ENCODE data around the gene ACOX1.
"Not testable (repeated sequence)": the region's sequence is repeated elsewhere in the genome, so short reads cannot be mapped to it uniquely, and the experiment has no call there.

ACOX1 gene

DNA sequence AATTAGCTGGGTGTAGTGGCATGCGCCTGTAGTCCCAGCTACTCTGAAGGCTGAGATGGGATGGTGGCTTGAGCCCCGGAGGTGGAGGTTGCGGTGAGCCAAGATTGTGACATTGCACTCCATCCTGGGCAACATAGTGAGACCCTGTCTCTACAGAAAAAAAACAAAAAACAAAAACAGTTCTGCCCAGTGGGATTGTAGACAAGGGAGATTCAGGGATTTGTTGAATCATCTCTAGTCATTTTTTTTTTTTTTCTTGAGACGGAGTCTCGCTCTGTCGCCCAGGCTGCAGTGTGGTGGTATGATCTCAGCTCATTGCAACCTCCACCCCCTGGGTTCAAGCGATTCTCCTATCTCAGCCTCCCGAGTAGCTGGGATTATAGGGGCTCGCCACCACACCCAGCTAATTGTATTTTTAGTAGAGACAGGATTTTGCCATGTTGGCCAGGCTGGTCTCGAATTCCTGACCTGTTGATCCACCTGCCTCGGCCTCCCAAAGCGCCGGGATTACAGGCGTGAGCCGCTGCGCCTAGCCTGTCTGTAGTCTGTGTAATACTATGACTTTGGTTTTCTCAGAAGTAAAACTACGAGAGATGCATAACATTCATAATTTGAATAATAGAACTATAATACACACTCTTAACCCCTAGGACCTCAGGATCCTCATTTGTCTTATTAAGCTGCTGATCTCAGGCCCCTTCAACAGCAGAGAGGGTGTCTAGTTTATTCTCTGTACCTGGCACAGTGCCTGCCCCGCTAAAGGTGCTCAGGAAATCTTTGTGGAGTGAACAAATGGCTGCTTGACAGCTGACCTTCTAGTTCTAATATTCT lies 1.4 kb upstream of the ACOX1 start:
- no peak for DNase-seq

DNA sequence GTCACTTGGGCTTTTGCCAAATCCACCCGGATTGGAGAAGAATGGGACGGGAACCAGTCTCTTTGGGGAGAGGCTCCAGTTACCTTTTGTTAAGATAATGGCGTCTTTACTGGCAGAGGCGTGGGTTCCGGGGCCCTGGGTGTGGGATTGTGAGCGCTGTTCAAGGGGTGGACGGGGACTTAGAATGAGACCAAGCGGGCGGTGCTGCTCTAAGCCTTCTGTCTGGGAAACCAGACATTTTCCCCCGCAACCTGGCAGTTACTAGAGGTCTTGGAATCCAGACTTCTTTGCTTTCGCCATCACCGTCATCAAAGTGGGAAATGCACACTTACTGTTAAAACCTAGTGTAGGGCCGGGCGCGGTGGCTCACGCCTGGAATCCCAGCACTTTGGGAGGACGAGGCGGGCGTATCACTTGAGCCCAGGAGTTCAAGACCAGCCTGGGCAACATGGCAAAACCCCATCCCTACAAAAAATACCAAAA lies 780 bp upstream of the ACOX1 start:
- no peak for DNase-seq

DNA sequence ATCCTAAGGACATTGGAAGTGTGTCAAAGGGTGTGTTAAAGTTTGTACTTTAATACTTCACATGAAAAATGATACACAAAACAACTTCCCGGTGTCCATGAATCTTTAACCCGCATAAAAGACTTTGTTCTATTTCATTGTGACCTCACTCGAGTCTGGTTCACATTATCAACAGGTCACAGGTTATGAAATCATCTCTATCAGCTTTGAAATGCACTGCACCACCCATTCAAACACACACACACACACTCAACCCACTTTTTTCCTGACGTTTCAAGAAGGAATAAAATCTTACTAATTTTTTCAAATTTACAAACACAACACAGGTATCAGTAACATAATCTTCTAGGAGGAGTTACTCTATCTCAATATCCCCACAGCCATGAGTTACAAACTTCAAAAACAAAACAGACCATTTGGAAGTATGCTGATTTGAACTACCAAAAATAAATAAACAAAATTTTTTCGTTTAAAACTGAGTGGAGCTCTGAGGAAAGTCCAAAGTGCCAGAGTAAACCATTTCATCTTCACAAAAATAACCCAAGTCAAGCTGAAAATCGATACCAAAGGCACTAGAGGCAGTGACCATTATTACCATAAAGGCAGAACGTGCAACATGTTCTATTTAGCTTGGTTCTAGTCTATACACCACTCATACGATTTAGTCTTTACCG lies 2.7 kb downstream of the ACOX1 start:
- DNase-seq = no peak

DNA sequence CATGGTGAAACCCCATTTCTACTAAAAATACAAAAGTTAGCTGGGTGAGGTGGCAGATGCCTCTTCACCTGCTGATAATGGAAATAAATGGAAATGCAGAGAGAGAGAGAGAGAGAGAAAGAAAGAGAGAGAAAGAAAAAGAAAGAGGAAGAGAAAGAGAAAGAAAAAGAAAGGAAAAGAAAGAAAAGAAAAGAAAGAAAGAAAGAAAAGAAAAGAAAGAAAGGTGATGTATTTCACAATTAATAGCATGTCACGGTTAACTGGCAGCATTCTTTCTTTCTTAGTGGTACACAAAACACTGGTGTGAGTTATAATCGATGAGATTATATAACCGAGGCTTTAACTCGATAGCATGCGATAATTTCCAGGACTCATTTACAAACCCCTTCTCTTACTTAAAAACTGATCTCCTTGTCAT lies 3.2 kb downstream of the ACOX1 start:
- no peak for DNase-seq

DNA sequence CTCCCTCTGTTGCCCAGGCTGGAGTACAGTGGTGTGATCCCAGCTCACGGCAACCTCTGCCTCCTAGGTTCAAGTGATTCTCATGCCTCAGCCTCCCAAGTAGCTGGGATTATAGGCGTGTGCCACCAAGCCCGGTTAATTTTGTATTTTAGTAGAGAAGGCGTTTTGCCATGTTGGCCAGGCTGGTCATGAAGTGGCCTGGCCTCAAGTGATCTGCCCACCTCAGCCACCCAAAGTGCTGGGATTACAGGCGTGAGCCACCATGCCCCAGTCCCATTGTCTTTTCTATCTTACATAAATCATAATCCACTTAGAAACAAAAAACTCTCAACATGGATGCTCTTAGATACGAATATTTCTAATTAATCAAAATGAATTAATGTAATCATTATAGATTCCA lies 3.8 kb downstream of the ACOX1 start:
- DNase-seq = not testable (repeated sequence)

DNA sequence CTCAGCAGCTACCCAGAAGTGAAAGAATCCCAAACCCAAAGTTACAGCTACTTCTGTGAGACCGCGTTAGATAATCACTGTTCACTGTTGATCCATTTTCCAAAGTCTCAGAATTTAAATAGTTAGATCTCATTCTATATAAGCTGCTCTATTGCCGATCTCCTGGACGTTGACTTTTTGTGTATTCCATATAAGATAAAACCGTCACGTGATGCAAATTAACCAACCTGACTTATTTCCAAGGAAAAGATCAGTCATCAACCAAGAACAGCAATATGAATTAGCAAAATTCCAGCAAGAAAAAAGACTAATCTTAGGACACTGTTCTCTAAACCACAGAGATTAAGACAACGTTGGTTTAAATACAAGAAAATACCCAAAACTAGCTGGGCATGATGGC lies 8.3 kb downstream of the ACOX1 start:
- no peak for DNase-seq

DNA sequence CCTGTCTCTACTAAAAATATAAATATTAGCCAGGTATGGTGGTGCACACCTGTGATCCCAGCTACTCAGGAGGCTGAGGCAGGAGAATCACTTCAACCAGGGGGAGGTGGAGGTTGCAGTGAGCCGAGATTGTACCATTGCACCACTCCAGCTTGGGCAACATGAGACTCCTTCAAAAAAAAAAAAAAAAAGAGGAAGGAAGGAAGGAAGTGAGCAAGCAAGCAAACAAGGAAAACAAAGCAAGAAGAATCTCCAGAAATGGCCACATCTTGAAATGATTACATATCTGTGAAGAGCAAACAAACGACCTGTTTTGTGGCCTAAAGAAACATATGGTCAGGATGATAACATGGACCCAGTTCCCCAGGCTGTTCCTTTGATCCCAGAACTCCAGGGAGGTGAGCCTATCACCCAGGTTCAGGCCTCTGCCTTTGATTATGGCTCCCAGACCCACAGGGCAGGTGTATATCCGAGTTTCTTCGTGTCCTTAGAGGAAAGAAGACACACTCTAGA lies 8.9 kb downstream of the ACOX1 start:
- no peak for DNase-seq

DNA sequence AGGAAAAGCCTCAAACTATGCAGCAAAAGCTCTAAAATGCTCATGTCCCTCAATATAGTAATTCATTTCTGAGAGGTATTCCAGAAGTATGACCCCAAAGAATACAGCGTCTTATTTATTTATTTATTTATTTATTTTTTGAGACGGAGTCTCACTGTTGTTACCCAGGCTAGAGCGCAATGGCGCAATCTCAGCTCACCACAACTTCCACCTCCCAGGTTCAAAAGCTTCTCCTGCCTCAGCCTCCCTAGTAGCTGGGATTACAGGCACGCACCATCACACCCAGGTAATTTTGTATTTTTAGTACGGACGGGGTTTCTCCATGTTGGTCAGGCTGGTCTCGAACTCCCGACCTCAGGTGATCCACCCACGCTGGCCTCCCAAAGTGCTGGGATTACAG lies 9.9 kb downstream of the ACOX1 start:
- DNase-seq = not testable (repeated sequence)

DNA sequence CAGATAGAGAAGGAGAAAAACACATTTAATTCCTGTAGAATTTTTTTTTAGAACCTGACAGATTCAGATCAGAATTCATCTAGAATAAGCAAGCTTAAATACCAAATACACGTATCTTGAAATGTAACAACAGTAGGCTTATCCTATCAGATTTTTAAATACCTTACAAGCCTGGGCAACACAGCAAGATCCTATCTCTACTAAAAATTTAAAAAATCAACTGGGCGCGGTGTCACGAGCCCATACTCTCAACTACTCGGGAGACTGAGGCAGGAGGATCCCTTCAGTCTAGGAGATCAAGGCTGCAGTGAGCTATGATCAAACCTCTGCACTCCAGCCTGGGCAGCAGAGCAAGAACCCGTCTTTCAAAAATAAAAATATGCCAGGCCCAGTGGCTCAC lies 13.5 kb downstream of the ACOX1 start:
- DNase-seq = no peak

DNA sequence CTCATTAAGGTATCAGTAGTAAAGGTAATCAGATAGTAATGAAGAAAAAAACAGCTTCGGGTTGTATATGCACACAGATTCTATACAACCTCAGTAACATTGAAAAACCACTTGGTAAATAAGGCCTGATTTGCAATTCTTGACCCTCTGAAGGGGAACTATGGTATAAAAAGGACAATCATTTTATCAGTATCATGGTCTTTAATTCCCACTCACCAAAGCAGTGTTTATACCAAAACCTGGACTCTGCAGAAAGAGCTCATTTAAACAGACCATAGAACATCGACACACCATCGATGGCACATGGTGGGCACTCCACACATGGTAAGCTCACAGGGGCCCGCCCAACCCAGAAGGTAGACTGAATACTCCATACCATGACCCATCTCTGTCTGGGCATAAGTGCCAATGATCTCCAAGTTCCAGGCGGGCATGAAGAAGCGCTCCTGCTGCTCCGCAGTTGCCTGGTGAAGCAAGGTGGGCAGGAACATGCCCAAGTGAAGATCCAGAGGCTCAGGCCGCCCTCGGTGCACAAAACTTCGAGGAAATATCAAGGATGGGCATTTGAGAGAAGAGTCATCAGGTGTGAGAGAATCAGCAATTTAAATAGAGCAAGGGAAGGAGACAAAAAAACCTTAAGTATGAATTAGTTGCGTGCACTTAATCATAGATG lies 19.0 kb downstream of the ACOX1 start:
- DNase-seq = no peak

DNA sequence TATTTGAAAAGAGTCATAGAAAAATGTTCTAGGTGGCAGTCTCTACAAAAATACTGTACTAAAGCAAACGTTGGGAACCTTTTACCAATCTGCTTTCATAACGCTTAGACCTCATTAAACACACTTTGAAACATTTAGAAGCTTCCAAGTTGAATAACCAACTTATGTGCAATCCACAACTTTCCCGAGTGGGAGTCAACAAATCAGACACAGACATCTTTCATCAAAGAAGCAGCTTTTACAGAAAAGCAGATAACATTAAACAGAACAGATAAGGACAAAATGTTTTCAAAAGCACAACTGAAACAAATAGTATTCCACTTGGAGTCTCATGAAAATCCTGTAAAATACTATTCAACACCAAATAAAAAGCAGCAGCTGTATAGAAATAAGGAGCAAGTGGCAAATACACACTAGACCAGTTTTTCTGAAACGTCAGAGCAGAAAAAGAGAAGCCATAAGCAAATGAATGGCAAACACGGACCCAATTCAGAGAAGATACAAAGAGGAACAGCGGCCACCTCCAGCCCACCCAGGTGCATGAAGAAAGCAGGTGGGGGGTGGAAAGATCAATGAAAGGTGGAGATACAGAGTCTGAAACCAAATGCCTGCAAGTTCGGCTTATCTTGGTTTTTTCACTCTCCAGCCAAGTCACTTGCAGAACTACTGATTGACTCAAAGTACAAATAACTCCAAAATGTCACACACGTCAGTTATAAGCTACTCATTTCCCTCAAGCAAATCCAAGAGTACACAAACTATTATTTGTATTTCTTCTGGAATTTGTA lies 19.7 kb downstream of the ACOX1 start:
- no peak for DNase-seq

DNA sequence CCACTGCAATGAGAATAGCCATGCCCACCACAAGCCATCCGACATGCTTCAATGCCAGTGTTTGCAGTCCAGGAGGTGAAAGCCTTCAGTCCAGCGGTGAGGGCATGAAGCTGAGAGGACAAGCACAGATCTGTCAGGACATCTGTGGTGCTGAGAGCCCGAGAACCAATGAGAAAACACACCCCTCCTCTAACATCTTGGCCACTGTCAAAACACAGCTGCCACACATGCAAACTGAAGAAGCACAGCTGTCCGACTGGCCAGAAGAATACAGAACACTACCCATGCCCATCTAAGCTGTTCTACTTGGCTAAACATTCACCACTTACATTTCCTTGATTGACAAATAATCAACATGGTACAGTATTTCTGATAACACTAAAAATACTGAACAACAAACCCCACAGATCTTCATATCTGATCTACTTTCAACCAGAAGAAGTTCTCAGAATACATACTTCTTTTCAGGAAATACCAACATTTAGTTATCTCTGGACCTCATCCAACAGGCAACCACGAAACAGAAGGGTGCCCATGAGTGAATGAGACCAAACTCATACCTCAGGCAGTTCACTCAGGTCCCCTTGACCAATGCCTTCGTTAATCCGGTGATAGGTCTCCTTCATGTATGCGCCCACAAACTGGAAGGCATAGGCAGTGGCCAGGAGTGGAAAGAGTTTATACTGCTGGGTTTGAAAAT lies 28.0 kb downstream of the ACOX1 start:
- DNase-seq = peak; percentile 45

DNA sequence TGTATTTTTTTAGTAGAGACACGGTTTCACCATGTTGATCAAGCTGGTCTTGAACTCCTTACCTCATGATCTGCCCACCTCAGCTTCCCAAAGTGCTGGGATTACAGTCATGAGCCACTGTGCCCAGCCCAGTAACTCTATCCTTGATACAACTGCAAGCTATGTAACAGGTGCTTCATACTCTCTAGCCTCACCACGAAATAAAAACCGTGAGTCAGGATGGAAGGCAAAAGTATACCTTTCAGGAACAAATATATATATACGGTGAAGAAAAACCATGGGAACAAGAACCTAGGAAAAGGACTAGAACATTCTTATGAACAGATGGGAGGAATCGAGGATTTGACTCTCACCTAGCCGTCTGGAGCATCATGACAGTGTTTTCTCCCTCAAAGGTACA lies 28.5 kb downstream of the ACOX1 start:
- no peak for DNase-seq

DNA sequence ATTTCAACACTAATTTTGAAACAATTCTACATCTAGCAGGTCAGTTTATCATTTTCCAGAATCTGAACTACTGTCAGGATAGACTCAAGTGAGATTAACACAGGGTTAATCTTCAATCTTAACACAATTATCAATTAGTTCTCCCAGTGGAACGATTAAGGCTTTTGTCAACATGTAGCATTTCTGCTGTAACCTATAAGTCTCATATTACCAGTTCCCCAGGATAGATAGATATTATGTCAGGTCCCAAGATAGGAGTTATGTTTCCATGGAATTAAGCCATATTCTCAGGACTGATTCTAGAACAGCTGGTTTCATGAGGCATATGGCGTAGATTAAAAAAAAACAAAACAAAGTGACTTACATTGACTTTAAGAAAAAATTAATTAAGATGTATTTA lies 33.8 kb downstream of the ACOX1 start:
- DNase-seq = no peak

DNA sequence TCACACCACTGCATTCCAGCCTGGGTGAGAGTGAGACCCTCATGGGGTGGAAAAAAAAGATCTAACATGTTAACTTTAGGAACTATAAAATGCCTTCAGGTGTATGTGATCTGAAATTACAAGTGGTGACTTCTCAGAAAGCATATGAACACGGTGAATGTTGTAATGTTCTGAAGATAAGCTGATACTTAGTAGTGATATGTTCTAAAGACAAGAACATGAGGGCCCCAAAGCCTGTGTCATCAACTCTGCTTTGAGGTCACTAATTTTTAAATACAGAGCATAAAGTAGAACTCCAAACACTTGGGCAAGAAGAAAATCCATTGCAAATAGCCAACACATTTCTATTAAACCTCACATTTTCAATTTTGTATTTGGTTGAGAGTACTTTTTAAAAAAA lies 35.5 kb downstream of the ACOX1 start:
- no peak for DNase-seq

DNA sequence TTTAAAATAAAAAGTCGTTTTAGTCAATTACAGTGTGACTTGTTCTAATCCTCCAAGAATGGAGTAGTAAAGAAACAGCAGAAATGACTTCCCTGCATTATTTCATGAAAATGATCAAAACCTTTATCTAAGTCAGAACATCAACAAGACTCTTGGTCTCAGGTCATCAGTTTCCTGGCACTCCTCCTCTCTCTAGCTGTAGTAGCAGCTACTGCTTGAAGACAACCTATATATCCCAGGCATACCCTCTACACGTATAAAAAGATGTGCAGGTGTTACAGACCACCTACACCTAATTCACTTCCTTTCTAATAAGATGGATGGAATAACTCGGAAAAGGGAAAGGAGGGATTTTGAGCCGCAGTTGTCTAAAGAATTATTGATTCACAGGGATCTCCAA lies 36.5 kb downstream of the ACOX1 start:
- no peak for DNase-seq

DNA sequence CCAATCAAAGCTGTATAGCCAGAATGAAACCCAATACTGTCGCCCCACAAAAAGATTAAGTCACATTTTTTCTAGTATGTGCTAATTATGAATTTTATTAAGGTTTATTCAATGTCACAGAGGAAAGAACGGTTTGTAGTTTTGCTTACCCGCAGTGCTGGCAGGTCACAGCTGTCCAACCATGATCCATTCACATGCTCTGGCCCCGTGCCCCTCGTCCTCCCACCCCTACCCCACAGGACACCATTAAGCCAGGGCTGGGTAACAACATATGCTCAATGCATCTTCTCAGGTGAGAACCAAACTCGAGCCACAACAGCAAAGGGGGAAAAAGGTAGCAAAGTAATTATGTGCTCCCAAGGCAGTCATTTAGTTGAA lies 37.5 kb downstream of the ACOX1 start:
- no peak for DNase-seq

DNA sequence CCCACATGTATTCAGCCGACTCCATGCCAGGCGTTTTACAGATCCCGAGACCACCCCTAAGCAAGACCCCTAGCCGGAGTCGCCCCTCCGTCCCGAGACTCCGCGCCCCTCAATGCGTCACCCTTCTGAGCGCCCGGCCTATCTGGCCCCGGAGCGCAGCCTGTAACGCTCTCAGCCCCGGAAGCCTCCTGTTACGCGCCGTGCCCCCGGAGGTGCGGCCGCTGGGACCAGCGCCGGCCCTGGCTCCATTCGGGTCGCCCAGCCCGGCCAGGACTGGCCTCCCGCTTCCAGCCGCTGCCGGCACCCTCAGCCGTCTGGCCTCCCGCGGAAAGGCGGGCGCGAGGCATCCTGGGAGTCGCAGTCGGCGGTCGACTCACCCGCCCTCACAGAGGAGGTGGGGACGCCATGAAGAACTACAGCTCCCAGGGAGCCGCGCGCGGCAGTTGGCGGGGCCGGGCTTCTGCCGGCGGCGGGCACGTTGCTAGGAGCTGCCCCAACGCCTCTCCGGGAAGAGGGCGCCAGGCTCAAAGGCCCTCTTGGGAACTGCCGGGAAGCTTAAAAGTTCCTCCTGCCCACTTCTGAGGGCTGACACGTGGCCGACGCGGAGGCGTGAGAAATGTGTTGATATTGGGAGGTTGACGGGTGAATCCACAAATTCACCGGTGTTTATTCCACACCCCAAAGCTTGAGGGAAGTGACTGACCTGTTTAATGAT lies 38.1 kb downstream of the ACOX1 start, which contains the start of gene FBF1:
Gene FBF1 (minus strand): TSS at position 316 of the 715 bp plus-strand sequence. CDS start 2,893 bp downstream, outside the sequence.
- peak; percentile 95 for DNase-seq

DNA sequence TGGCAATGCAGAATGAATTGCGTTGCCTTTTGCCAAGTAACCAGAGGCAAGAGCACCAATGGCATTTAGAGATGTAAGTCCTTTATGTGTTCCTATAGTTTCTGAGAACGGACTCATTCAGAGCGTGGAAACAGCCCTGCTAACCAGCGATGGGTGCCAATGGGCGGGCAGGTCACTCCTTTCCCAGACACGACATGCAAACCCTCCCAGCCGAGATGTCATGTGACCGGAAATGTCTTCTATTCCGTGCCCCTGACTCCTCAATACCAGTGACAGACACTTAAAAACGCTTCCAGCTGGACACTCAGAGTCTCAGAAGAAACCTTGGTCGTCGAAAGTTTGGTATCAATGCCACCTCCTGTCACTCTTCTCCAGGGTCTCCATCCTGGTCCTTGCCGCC lies 41.3 kb downstream of the ACOX1 start:
- no peak for DNase-seq

DNA sequence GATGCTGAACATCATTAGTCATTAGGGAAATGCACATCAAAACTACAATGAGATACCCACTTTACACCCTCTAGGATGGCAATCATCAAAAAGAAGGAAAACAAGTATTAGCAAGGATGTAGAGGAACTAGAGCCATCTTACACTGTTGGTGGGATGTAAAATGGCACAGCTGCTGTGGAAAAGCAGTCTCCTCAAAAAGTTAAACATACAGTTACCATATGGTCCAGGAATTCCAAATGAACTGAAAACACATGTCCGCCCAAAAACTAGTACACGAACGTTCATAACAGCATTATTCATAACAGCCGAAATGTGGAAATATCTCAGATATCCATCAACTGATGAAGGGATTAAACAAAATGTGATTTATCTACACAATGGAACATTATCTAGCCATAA lies 45.2 kb downstream of the ACOX1 start:
- DNase-seq = peak; percentile 15

DNA sequence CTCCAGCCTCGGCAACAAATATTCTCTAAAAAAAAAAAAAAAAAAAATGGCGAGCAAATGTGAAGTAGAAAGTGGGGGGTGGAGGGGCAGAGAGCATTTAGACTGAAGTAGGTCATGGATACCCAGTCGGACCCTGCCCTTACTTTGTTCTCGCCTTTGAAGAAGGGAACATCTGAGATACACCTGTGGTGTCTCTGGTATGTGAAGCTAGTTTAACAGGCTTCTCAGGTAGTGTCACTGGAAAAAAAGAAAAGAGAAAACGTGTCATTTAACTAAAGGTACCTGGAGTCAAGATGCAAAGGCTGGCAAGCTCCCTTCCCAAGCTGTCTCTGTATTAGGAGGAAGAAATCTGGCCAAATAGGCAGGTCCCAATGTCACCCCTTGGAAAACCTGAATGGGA lies 46.1 kb downstream of the ACOX1 start:
- no peak for DNase-seq

Data from fibroblast of skin of scalp (primary cell).